ENCODE results near the gene MOB2. TPM values are rescaled to one million over a fixed set of nuclear protein-coding genes. Genes with fewer than 3 reads are reported as not detected.

Gene MOB2
- total RNA-seq, 4 donors from 2014 or later, result 63.8 to 104 (median 95.8) TPM

DNA sequence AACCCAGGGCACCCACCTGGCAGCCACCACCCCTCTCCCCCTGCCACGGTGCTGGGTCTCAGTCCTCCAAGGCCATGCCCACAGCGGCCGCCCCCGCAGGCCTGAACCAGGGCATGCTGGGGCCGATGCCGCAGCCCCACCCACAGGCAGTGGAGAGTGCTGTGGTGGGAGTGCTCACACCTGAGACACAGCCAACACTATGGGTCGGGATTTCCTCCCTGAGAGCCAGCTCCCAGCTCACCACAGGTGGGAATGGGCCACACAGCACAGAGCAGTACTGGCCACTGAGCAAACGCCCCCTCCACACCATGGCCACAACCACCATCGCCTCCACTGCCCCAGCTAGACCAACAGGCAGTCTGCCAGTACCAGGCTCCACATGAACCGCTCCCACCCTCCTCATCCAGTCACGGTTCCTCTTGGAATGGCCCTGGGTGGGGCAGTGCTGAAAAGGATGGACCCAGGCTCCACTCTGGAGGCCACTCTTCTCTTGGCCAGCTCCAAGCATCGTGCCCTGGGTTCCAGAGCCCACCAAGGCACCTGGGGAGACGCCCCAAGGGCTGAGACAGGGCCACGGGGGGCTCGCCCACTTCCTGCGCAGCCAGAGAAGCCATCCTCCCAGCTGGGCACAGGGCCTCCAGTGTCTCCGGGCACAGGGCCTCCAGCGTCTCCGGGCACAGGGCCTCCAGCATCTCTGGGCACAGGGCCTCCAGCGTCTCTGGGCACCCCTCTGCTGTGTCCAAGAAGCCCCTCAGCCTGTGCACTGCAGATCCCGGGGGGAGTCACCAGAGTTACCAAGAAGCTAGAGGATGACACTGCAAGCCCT is 14.2 kb downstream of the MOB2 start:
- peak in 1 of 2 donors; percentile 58 for DNase-seq (ENCODE audit: low spot score in 2 of 2)
- Histone ChIP-seq H3K4me1 (no peaks in the 10 kb centered on the region), H3K4me3 (no peak overlapping the region), H3K27ac (no peak overlapping the region), H3K9me3 (no peaks in the 10 kb centered on the region), H3K36me3 (peaks cover 92% of the 10 kb centered on the region), H3K27me3 (no peaks in the 10 kb centered on the region)
- WGBS, result 79% methylated on average over 6 of the region's 21 CpGs
- TF ChIP-seq EP300 (IDR thresholded peaks at IDR 0.05) (no peak), POLR2A (IDR thresholded peaks at IDR 0.05) (no peak), POLR2AphosphoS5 (IDR thresholded peaks at IDR 0.05) (no peak)
- TF ChIP-seq, protein P1, sequence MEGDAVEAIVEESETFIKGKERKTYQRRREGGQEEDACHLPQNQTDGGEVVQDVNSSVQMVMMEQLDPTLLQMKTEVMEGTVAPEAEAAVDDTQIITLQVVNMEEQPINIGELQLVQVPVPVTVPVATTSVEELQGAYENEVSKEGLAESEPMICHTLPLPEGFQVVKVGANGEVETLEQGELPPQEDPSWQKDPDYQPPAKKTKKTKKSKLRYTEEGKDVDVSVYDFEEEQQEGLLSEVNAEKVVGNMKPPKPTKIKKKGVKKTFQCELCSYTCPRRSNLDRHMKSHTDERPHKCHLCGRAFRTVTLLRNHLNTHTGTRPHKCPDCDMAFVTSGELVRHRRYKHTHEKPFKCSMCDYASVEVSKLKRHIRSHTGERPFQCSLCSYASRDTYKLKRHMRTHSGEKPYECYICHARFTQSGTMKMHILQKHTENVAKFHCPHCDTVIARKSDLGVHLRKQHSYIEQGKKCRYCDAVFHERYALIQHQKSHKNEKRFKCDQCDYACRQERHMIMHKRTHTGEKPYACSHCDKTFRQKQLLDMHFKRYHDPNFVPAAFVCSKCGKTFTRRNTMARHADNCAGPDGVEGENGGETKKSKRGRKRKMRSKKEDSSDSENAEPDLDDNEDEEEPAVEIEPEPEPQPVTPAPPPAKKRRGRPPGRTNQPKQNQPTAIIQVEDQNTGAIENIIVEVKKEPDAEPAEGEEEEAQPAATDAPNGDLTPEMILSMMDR (IDR thresholded peaks at IDR 0.05), result no peak

DNA sequence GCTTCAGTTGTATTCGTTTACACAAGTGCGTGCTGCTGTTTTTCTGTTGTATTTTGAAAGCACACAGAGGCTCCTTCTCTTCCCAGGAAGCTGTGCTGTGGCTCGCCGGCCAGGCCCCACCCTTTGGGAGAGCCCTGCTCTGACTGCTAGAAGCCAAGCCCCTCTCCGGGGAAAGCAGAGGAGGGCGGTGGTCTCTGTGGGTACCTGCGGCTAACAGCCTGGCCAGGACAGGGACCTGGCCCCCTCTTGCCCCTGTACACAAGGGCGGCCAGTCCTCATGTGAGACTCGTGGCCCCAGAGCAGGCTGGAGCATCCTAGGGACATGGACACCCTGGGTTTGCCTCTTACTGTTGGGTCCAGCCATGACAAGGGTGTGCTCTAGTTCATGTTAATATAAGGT is 14.8 kb downstream of the MOB2 start:
- H3K4me1 ChIP-seq, result no peaks in the 10 kb centered on the region

DNA sequence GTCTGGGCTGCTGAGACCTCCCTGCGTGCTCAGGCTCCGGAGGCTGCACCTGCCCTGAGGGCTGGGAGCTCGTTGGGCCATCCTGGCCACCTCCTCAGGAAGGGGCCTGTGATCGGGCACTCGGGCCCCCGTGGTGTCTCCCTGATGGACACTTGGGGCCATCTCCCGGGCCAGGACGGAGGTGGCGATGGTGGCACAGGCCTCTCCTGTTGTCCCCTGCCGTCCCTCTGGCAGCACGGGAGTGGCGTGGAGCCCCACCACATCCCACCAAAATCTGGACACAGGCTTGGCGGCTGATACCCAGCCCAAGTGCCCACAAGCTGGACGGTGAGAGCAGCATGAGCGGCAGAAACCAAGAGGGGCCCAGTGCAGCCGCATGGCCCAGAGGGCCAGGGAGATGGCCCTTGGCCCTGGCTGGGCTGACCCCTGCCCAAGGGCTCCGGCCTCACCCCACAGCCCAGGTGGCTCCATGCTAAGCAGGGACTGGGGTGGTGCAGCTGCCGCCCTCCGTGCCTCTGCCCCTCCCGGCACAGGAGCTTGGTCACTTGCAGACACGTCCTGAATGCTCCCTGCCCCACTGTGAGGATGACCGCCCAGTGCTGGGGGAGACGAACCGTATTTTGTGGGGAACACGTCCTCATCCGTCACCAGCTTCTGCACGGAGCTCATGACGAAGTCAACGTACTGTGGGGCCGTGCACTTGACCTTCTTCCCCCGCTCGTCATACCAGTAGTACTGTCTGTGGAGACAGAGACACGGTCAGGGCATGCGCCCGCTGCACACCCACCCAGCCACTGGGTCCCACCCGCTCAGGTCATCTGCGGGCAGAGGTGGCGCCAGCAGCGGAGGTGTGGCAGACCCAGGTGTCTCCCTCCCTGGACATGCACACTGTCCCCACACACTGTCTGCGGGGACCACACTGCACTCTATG is 15.6 kb downstream of the MOB2 start:
- H3K9me3 ChIP-seq, result no peaks in the 10 kb centered on the region
- H3K27ac ChIP-seq, result no peak overlapping the region
- WGBS, result 91% methylated on average over 9 of the region's 40 CpGs
- DNase-seq (ENCODE audit: low spot score in 2 of 2), result peak in 1 of 2 donors; percentile 43
- H3K4me1 ChIP-seq, result no peaks in the 10 kb centered on the region
- no peaks in the 10 kb centered on the region for H3K27me3 ChIP-seq
- no peak overlapping the region for H3K4me3 ChIP-seq
- TF ChIP-seq, protein P1 (IDR thresholded peaks at IDR 0.05), result no peak
- TF ChIP-seq EP300 (IDR thresholded peaks at IDR 0.05), result no peak
- TF ChIP-seq POLR2AphosphoS5 (IDR thresholded peaks at IDR 0.05), result no peak
- TF ChIP-seq POLR2A (IDR thresholded peaks at IDR 0.05), result no peak
- peaks cover 82% of the 10 kb centered on the region for H3K36me3 ChIP-seq

More for the DNA sequence above, 14.8 kb downstream of the MOB2 start:
- Histone ChIP-seq H3K4me3 (no peak overlapping the region), H3K27ac (no peak overlapping the region), H3K9me3 (no peaks in the 10 kb centered on the region), H3K27me3 (no peaks in the 10 kb centered on the region), H3K36me3 (peaks cover 86% of the 10 kb centered on the region)
- WGBS, result 64% methylated on average over 5 of the region's 9 CpGs
- DNase-seq (ENCODE audit: low spot score in 2 of 2), result peak in 1 of 2 donors; percentile 34
- TF ChIP-seq POLR2AphosphoS5 (IDR thresholded peaks at IDR 0.05), result no peak
- TF ChIP-seq, protein P1 (IDR thresholded peaks at IDR 0.05), result no peak
- TF ChIP-seq POLR2A (IDR thresholded peaks at IDR 0.05), result no peak
- no peak for TF ChIP-seq EP300 (IDR thresholded peaks at IDR 0.05)

DNA sequence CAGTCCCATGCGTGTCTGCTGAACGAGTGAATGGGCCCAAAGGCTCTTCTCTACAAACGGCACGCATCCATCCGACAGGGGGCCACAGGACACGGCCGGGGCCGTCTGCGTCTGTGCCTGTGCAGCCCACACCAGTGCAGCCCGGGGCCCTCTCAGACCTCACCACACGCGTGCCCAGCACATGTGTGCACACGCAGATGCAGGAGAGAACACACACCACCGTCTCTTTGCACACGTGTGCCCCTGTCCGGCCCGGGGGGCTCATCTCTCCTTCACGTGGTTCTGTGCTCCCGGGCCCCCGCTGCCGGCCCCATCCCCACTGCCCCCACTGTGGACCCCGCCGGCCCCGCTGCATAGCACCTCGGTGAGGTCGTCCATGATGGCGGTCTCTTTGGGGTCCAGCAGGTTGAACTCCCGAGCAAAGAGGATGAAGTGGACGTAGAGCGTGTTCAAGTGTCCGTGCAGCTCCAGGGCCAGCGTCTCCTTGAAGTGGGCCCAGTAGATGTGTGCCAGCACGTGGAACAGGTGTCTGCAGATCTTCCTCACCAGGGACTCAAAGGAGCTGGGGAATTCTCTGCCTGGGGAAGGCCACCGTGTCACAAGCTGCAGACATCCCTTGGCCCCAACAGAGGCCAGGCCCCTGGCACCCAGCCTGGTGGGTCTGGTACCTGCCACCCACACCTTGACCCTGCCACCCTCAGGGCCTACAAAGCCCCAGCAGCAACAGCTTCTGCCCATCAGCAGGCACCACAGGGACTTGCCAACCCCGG is 16.5 kb downstream of the MOB2 start:
- H3K4me3 ChIP-seq, result no peak overlapping the region
- H3K9me3 ChIP-seq, result no peaks in the 10 kb centered on the region
- WGBS, result 88% methylated on average over 30 of the region's 35 CpGs
- DNase-seq (ENCODE audit: low spot score in 2 of 2), result no peak
- H3K27me3 ChIP-seq, result no peaks in the 10 kb centered on the region
- H3K36me3 ChIP-seq, result peaks cover 80% of the 10 kb centered on the region
- TF ChIP-seq EP300 (IDR thresholded peaks at IDR 0.05), result no peak
- TF ChIP-seq, protein P1 (IDR thresholded peaks at IDR 0.05), result no peak
- TF ChIP-seq POLR2AphosphoS5 (IDR thresholded peaks at IDR 0.05), result no peak
- no peak for TF ChIP-seq POLR2A (IDR thresholded peaks at IDR 0.05)
- H3K27ac ChIP-seq, result no peak overlapping the region
- H3K4me1 ChIP-seq, result no peaks in the 10 kb centered on the region

Measured in suprapubic skin (tissue), 4 donors.